MV-4-11 (cell line): Measurements from ENCODE around the gene ZNF74.
"Not testable (repeated sequence)": the region's sequence is repeated elsewhere in the genome, so short reads cannot be mapped to it uniquely, and the experiment has no call there.

Experiments used
- DNase-seq: peaks from one replicate; lab custom pipeline; 2025; lab: John Stamatoyannopoulos, UW

ZNF74 gene

DNA sequence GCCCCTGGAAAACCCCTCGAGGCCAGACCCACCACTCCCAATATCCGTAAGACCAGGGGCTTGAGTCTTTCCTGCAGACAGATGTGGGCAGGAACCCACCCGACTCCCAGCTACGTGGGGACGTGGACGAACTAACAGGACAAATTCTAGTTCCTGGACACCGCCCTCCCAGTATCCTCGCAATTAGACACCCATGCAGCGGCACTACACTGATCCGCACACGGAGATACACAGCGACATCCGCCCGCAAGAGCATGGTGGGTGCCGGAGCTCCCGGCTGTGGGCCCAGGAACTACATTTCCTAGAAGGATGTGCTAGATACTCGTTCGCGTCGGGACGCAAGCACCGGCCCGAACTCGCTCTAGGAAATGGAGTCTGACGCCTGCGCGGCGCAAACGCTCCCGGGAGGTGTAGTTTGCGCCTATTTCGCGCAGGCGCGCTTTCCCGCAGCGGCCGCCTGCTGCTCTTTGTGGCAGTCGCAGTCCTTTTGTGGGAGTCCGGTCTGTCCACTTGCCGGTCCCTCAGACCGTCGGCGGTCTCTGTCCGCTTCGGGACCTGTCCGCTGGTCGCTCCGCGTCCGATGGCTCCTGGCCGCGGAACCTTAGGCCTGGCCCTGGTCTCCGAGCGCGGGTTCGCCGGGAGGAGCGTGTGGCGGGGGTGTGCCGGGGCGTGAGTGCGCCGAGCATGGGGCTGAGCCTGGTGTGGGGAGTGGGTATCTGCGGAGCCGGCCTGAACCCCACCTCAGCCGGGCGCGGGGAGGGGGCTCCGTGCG lies at the start of gene ZNF74:
ZNF74 (plus strand) TSS at position 447 of the 772 bp plus-strand sequence. CDS start 478 bp downstream, outside the sequence.
- DNase-seq = peak; percentile 88

DNA sequence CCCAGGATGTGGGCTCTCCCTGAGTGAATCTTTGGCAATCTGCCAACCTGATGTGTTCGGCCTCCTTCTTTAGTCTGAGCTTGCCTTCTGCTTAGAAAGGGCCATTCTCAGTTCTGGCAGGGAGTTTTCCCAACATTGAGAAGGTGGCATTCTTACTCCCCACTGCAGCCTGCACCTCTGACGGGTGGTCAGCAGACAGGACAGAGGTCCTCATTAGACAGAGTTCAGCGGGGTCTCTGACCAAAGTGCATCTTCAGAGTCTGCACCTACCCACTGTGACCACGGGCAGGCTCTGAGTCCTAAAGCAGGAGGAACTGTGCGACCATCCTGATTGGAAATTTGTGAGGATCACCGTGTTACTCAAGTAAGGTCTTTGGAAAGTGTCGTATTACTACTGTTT lies 47.4 kb upstream of the ZNF74 start:
- DNase-seq = not testable (repeated sequence)

DNA sequence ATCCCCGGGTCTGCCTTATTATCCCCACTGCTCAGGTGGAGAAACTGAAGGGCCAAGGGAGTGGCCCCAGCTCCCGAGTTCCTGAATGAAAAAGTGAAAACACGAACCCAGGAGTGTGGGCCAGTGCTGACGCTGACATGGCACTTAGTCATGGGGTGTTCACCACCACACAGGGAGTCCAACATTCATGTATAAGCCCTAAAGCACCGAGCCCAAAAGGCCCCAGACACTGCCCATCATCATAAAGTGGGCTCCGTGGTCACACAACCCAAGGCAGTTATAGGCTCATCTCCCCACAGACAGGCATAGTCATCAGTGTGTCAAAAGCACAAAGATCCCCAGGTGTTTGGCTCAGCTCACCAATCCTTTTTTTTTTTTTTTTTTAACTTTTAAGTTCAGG lies 41.4 kb upstream of the ZNF74 start:
- not testable (repeated sequence) for DNase-seq

GRCh38 chr22:20354238-20354975 lies 39.5 kb upstream of the ZNF74 start:
- DNase-seq = no peak

DNA sequence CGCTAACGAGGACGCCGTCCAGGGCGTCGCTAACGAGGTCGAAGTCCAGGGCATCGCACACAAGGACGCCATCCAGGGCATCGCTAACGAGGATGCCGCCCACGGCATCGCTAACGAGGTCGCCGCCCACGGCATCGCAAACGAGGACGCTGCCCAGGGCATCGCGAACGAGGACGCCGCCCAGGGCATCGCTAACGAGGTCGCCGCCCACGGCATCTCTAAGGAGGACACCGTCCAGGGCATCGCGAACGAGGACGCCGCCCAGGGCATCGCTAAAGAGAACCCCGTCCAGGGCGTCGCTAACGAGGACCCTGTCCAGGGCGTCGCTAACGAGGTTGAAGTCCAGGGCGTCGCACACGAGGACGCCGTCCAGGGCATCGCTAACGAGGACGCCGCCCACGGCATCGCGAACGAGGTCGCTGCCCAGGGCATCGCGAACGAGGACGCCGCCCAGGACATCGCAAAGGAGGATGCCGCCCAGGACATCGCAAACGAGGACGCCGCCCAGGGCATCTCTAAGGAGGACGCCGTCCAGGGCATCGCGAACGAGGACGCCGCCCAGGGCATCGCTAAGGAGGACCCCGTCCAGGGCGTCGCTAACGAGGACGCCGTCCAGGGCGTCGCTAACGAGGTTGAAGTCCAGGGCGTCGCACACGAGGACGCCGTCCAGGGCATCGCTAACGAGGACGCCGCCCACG lies 37.9 kb upstream of the ZNF74 start:
- not testable (repeated sequence) for DNase-seq

DNA sequence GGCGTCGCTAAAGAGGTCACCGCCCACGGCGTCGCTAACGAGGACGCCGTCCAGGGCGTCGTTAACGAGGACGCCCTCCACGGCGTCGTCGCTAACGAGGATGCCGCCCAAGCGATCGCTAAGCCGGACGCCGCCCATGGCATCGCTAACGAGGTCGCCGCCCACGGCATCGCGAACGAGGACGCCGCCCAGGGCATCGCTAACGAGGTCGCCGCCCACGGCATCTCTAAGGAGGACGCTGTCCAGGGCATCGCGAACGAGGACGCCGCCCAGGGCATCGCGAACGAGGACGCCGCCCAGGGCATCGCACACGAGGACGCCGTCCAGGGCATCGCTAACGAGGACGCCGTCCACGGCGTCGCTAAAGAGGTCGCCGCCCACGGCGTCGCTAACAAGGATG lies 37.0 kb upstream of the ZNF74 start:
- not testable (repeated sequence) for DNase-seq

- not testable (repeated sequence) for DNase-seq
Measured at GRCh38 chr22:20357967-20358366, 36.0 kb upstream of the ZNF74 start.

DNA sequence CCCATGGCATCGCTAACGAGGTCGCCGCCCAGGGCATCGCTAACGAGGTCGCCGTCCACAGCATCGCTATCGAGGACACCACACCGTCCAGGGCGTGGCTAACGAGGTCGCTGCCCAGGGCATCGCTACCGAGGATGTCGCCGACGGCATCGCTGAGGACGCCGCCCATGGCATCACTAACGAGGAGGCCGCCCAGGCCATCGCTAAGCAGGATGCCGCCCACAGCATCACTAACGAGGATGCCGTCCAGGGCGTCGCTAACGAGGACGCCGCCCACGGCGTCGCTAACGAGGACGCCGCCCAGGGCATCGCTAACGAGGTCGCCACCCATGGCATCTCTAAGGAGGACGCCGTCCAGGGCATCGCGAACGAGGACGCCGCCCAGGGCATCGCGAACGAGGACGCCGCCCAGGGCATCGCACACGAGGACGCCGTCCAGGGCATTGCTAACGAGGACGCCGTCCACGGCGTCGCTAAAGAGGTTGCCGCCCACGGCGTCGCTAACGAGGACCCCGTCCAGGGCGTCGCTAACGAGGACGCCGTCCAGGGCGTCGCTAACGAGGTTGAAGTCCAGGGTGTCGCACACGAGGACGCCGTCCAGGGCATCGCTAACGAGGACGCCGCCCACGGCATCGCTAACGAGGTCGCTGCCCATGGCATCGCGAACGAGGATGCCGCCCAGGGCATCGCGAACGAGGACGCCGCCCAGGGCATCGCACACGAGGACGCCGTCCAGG lies 35.3 kb upstream of the ZNF74 start:
- not testable (repeated sequence) for DNase-seq

DNA sequence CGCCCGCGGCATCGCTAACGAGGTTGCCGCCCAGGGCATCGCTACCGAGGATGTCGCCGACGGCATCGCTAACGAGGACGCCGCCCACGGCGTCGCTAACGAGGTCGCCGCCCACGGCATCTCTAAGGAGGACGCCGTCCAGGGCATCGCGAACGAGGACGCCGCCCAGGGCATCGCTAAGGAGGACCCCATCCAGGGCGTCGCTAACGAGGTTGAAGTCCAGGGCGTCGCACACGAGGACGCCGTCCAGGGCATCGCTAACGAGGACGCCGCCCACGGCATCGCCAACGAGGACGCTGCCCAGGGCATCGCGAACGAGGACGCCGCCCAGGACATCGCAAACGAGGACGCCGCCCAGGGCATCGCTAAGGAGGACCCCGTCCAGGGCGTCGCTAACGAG lies 33.7 kb upstream of the ZNF74 start:
- not testable (repeated sequence) for DNase-seq

DNA sequence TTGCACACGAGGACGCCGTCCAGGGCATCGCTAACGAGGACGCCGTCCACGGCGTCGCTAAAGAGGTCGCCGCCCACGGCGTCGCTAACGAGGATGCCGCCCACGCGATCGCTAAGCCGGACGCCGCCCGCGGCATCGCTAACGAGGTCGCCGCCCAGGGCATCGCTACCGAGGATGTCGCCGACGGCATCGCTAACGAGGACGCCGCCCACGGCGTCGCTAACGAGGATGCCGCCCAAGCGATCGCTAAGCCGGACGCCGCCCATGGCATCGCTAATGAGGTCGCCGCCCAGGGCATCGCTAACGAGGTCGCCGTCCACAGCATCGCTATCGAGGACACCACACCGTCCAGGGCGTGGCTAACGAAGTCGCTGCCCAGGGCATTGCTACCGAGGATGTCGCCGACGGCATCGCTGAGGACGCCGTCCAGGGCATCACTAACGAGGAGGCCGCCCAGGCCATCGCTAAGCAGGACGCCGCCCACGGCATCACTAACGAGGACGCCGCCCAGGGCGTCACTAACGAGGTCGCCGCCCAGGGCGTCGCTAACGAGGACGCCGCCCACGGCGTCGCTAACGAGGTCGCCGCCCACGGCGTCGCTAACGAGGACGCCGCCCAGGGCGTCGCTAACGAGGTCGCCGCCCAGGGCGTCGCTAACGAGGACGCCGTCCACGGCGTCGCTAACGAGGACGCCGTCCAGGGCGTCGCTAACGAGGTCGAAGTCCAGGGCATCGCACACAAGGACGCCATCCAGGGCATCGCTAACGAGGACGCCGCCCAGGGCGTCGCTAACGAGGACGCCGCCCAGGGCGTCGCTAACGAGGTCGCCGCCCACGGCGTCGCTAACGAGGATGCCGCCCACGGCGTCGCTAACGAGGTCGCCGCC lies 32.8 kb upstream of the ZNF74 start:
- DNase-seq = not testable (repeated sequence)

GRCh38 chr22:20361752-20362229 lies 32.2 kb upstream of the ZNF74 start:
- not testable (repeated sequence) for DNase-seq

GRCh38 chr22:20362403-20362802 lies 31.5 kb upstream of the ZNF74 start:
- DNase-seq = not testable (repeated sequence)

GRCh38 chr22:20364335-20365260 lies 29.4 kb upstream of the ZNF74 start:
- peak; percentile 70 for DNase-seq

DNA sequence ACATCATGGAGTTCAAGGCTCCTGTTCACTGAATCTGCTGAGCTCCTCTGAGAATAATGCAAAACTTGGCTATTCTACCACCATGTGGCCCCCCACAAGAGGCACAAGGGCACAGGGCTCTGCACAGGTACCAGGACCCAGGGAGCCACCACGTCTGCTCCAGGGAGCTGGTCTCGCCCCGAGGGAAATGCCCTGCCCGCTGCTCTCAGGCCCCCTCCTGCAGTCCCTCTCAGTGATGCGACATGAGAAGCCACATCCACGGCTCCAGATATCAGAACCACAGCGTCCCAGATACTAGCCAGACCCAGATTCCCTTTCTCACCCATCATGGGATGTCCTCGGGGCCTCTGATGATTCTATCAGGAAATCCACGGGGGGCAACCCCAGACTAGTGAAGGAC lies 27.1 kb upstream of the ZNF74 start:
- DNase-seq = not testable (repeated sequence)

DNA sequence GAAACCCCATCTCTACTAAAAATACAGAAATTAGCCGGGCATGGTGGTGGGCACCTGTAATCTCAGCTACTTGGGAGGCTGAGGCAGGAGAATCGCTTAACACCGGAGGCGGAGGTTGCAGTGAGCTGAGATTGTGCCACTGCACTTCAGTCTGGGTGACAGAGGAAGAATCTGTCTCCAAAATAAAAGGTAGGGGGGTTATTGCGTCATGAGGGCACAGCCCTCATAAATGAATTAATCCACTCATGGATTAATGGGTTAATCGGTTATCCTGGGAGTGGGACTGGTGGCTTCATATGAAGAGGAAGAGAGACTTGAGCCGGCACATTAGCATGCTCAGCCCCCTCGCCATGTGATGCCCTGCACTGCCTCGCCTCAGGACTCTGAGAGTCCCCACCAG lies 25.1 kb upstream of the ZNF74 start:
- not testable (repeated sequence) for DNase-seq

DNA sequence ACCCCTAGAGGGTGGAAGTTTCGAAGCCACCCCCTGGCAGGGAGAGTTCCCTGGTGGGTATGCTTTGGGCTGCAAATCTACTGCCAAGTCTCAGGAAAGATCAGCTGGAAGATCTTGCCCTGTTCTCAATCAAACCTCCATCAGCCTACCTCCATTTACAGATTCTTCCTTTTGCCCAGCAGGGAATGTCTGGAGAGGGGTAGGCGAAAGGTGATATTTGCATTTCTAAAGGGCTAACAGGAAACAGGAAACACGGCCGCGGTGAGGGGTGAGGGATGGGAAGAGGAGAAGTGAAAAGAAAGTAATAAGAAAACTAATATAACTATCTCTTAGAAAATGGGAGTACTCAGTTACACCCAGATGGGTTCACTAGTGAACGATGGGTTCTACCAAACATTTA lies 22.3 kb upstream of the ZNF74 start:
- not testable (repeated sequence) for DNase-seq

DNA sequence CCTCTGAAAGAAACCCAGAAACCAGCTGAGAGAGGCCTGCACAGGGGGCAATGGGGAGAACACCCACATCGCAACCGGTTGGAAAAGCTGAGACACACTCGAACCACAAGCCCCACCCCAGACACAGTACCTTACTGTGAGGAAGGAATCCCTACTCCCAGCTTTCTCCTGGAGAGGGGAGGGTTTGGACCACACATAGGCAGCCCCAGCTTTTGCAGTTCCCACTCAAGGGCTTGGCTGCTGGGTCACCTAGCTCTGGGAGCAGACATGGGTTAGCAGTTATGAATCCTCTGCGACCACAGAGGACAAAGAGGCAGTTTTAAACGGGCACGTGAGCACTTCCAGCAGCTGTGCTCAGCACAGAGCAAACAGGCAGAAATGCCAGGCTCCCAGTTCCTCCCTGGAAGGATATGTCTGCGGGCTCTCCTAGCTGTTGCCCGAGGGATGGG lies 21.5 kb upstream of the ZNF74 start:
- peak; percentile 57 for DNase-seq

DNA sequence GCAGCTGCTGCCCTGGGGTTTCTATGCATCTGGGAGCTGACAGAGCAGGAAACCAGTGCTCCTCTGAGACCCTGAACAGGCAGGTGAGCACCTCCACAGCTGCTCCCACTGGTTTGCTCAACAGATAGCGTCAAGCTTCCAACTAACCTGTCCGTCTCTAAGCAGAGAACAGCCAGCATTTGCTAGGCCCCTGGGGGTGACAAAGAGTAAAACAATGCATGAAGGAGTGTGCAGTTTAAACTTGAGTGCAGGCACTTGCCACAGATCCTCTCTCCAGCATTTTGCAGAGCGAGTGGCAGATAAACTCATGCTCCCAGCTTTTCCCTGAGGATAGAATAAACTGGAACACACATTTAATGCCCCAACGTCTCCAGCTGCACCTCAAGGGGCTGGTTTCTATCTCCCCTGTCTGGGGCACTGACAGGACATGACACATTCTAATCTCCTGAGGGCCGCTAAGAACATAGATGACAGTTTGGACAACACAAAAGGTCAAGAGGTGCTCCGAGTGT lies 20.7 kb upstream of the ZNF74 start:
- DNase-seq = not testable (repeated sequence)

GRCh38 chr22:20374130-20374529 lies 19.8 kb upstream of the ZNF74 start:
- not testable (repeated sequence) for DNase-seq
